Activated T-helper 2 cell treated with anti-CD3 and anti-CD28 coated beads, Interferon-gamma antibody, Interleukin-2, Interleukin-4, amounts not matched to agents 10 μg/mL and 5 μg/mL and 100 μg/mL, durations not matched to agents 14 hours and 24 hours and 36 hours (primary cell): ENCODE data around the gene CDK14. TPM values are rescaled to one million over a fixed set of nuclear protein-coding genes. Genes with fewer than 3 reads are reported as not detected.

ENCODE experiments used
- DNase-seq: peaks from one replicate; pipeline ENCODE4 v3.0.0; 2021; ENCODE audit warnings: low spot score
- H3K27ac Mint-ChIP-seq: one replicate; pipeline ENCODE4 v1.8.0; 2021; ENCODE audit warnings: mixed read lengths
- H3K27me3 Mint-ChIP-seq: one replicate; pipeline ENCODE4 v1.8.0; 2021; ENCODE audit warnings: low read depth, mixed read lengths
- H3K36me3 Mint-ChIP-seq: one replicate; pipeline ENCODE4 v1.8.0; 2021; ENCODE audit warnings: low read depth, mixed read lengths
- H3K4me1 Mint-ChIP-seq: one replicate; pipeline ENCODE4 v1.8.0; 2021; ENCODE audit warnings: low read depth, mixed read lengths
- H3K4me3 Mint-ChIP-seq: one replicate; pipeline ENCODE4 v1.8.0; 2021; ENCODE audit warnings: low read depth, mild to moderate bottlenecking, moderate library complexity, mixed read lengths
- H3K9me3 Mint-ChIP-seq: one replicate; pipeline ENCODE4 v1.8.0; 2021; ENCODE audit warnings: mixed read lengths
- intact Hi-C: fragments of 100-400 bp; cut with micrococcal nuclease; formaldehyde crosslinking; loops from one replicate; pipeline ENCODE4 v1.15.1; 2023
- total RNA-seq: library from RNA; stranded (reverse); gene quantifications from 2 replicates; pipeline ENCODE4 v1.2.3, GENCODE V29; 2022

CDK14 gene
- total RNA-seq, 1 donor from 2014 or later, result 2.2 TPM

- H3K4me1 Mint-ChIP-seq, result no peaks in the 10 kb centered on the region
- H3K36me3 Mint-ChIP-seq, result no peaks in the 10 kb centered on the region
- intact Hi-C loops, result no loop called here
- H3K4me3 Mint-ChIP-seq, result no peak overlapping the region
- H3K9me3 Mint-ChIP-seq, result peaks cover 12% of the 10 kb centered on the region
- no peak for DNase-seq
- H3K27ac Mint-ChIP-seq, result no peak overlapping the region
- H3K27me3 Mint-ChIP-seq, result no peaks in the 10 kb centered on the region
Measured at GRCh38 chr7:90842430-90842788, 246.3 kb downstream of the CDK14 start.

- intact Hi-C loops, result no loop called here
- Mint-ChIP-seq H3K27me3 (no peaks in the 10 kb centered on the region), H3K36me3 (no peaks in the 10 kb centered on the region), H3K4me1 (no peaks in the 10 kb centered on the region), H3K4me3 (no peak overlapping the region), H3K9me3 (peaks cover 8% of the 10 kb centered on the region), H3K27ac (no peak overlapping the region)
- DNase-seq, result no peak
Measured at GRCh38 chr7:90843472-90843871, 247.4 kb downstream of the CDK14 start.

GRCh38 chr7:90844421-90844820 lies 248.3 kb downstream of the CDK14 start:
- Mint-ChIP-seq H3K27ac (no peak overlapping the region), H3K4me3 (no peak overlapping the region), H3K27me3 (no peaks in the 10 kb centered on the region), H3K4me1 (no peaks in the 10 kb centered on the region), H3K9me3 (no peaks in the 10 kb centered on the region), H3K36me3 (no peaks in the 10 kb centered on the region)
- intact Hi-C loops, result no loop called here
- DNase-seq, result no peak

- H3K27me3 Mint-ChIP-seq, result no peaks in the 10 kb centered on the region
- no peaks in the 10 kb centered on the region for H3K4me1 Mint-ChIP-seq
- intact Hi-C loops, result no loop called here
- H3K36me3 Mint-ChIP-seq, result no peaks in the 10 kb centered on the region
- H3K27ac Mint-ChIP-seq, result no peak overlapping the region
- DNase-seq, result no peak
- no peak overlapping the region for H3K4me3 Mint-ChIP-seq
- H3K9me3 Mint-ChIP-seq, result no peaks in the 10 kb centered on the region
Measured at GRCh38 chr7:90846192-90846591, 250.1 kb downstream of the CDK14 start.

- DNase-seq, result no peak
- intact Hi-C loops, result no loop called here
- Mint-ChIP-seq H3K4me3 (no peak overlapping the region), H3K36me3 (no peaks in the 10 kb centered on the region), H3K9me3 (no peaks in the 10 kb centered on the region), H3K27ac (no peak overlapping the region), H3K4me1 (no peaks in the 10 kb centered on the region), H3K27me3 (no peaks in the 10 kb centered on the region)
Measured at GRCh38 chr7:90850066-90850465, 253.9 kb downstream of the CDK14 start.

GRCh38 chr7:90850471-90850870 lies 254.3 kb downstream of the CDK14 start:
- Mint-ChIP-seq H3K9me3 (no peaks in the 10 kb centered on the region), H3K27me3 (no peaks in the 10 kb centered on the region), H3K27ac (no peak overlapping the region), H3K4me3 (no peak overlapping the region), H3K36me3 (no peaks in the 10 kb centered on the region), H3K4me1 (no peaks in the 10 kb centered on the region)
- intact Hi-C loops, result no loop called here
- no peak for DNase-seq

GRCh38 chr7:90853205-90853604 lies 257.1 kb downstream of the CDK14 start:
- DNase-seq, result no peak
- Mint-ChIP-seq H3K4me1 (no peaks in the 10 kb centered on the region), H3K27me3 (no peaks in the 10 kb centered on the region), H3K4me3 (no peak overlapping the region), H3K9me3 (no peaks in the 10 kb centered on the region), H3K27ac (no peak overlapping the region), H3K36me3 (no peaks in the 10 kb centered on the region)
- intact Hi-C loops, result no loop called here

- no peaks in the 10 kb centered on the region for H3K27me3 Mint-ChIP-seq
- intact Hi-C loops, result no loop called here
Measured at GRCh38 chr7:90856351-90857070, 260.4 kb downstream of the CDK14 start.

GRCh38 chr7:90857603-90858002 lies 261.5 kb downstream of the CDK14 start:
- Mint-ChIP-seq H3K27me3 (no peaks in the 10 kb centered on the region), H3K36me3 (no peaks in the 10 kb centered on the region), H3K9me3 (no peaks in the 10 kb centered on the region), H3K4me1 (no peaks in the 10 kb centered on the region), H3K27ac (no peak overlapping the region), H3K4me3 (no peak overlapping the region)
- intact Hi-C loops, result no loop called here
- DNase-seq, result no peak

More at GRCh38 chr7:90856351-90857070, 260.4 kb downstream of the CDK14 start:
- Mint-ChIP-seq H3K36me3 (no peaks in the 10 kb centered on the region), H3K4me3 (no peak overlapping the region), H3K9me3 (no peaks in the 10 kb centered on the region), H3K27ac (no peak overlapping the region), H3K4me1 (no peaks in the 10 kb centered on the region)
- no peak for DNase-seq

GRCh38 chr7:90858546-90858945 lies 262.4 kb downstream of the CDK14 start:
- Mint-ChIP-seq H3K9me3 (no peaks in the 10 kb centered on the region), H3K36me3 (no peaks in the 10 kb centered on the region), H3K27ac (no peak overlapping the region), H3K4me3 (no peak overlapping the region), H3K4me1 (no peaks in the 10 kb centered on the region), H3K27me3 (no peaks in the 10 kb centered on the region)
- intact Hi-C loops, result no loop called here
- no peak for DNase-seq

- no peak for DNase-seq
- H3K9me3 Mint-ChIP-seq, result no peaks in the 10 kb centered on the region
- no peaks in the 10 kb centered on the region for H3K4me1 Mint-ChIP-seq
- intact Hi-C loops, result no loop called here
- no peaks in the 10 kb centered on the region for H3K27me3 Mint-ChIP-seq
- no peak overlapping the region for H3K4me3 Mint-ChIP-seq
- no peak overlapping the region for H3K27ac Mint-ChIP-seq
- H3K36me3 Mint-ChIP-seq, result no peaks in the 10 kb centered on the region
Measured at GRCh38 chr7:90859521-90859920, 263.4 kb downstream of the CDK14 start.

- H3K27ac Mint-ChIP-seq, result no peak overlapping the region
- no peaks in the 10 kb centered on the region for H3K4me1 Mint-ChIP-seq
- H3K4me3 Mint-ChIP-seq, result no peak overlapping the region
Measured at GRCh38 chr7:90864088-90864487, 268.0 kb downstream of the CDK14 start.

GRCh38 chr7:90869335-90869734 lies 273.2 kb downstream of the CDK14 start:
- no peaks in the 10 kb centered on the region for H3K4me1 Mint-ChIP-seq
- intact Hi-C loops, result no loop called here
- no peak overlapping the region for H3K4me3 Mint-ChIP-seq
- H3K36me3 Mint-ChIP-seq, result no peaks in the 10 kb centered on the region
- no peaks in the 10 kb centered on the region for H3K9me3 Mint-ChIP-seq
- no peak overlapping the region for H3K27ac Mint-ChIP-seq
- no peaks in the 10 kb centered on the region for H3K27me3 Mint-ChIP-seq
- no peak for DNase-seq

More at GRCh38 chr7:90864088-90864487, 268.0 kb downstream of the CDK14 start:
- no peaks in the 10 kb centered on the region for H3K27me3 Mint-ChIP-seq
- no peaks in the 10 kb centered on the region for H3K36me3 Mint-ChIP-seq
- intact Hi-C loops, result no loop called here
- no peak for DNase-seq
- no peaks in the 10 kb centered on the region for H3K9me3 Mint-ChIP-seq

- no peak for DNase-seq
- no peaks in the 10 kb centered on the region for H3K27me3 Mint-ChIP-seq
- intact Hi-C loops, result no loop called here
- H3K36me3 Mint-ChIP-seq, result no peaks in the 10 kb centered on the region
- H3K4me3 Mint-ChIP-seq, result no peak overlapping the region
- no peaks in the 10 kb centered on the region for H3K4me1 Mint-ChIP-seq
- H3K9me3 Mint-ChIP-seq, result no peaks in the 10 kb centered on the region
- no peak overlapping the region for H3K27ac Mint-ChIP-seq
Measured at GRCh38 chr7:90876701-90877100, 280.6 kb downstream of the CDK14 start.
